Measurements from ENCODE around the gene MAPKBP1.

MAPKBP1 gene

GRCh38 chr15:41798607-41799487 is 24.6 kb downstream of the MAPKBP1 start:
- Histone ChIP-seq H3K27ac (no peak overlapping the region), H3K36me3 (no peaks in the 10 kb centered on the region), H3K4me1 (ENCODE audit: control insufficient read depth in 1 of 2, insufficient read depth in 1 of 2, low read depth in 1 of 2, low read length in 1 of 2) (no peaks in the 10 kb centered on the region)

GRCh38 chr15:41799488-41799805 is 25.2 kb downstream of the MAPKBP1 start:
- no peaks in the 10 kb centered on the region for H3K4me1 ChIP-seq (ENCODE audit: control insufficient read depth in 1 of 2, insufficient read depth in 1 of 2, low read depth in 1 of 2, low read length in 1 of 2)
- H3K36me3 ChIP-seq: no peaks in the 10 kb centered on the region
- no peak overlapping the region for H3K27ac ChIP-seq
- TF ChIP-seq CTCF (IDR thresholded peaks at IDR 0.05): no peak
- no peaks in the 10 kb centered on the region for H3K9me3 ChIP-seq
- H3K4me3 ChIP-seq (ENCODE audit: low read depth in 1 of 2, low read length in 1 of 2): no peak overlapping the region
- no peaks in the 10 kb centered on the region for H3K27me3 ChIP-seq

More at GRCh38 chr15:41798607-41799487, 24.6 kb downstream of the MAPKBP1 start:
- Histone ChIP-seq H3K4me3 (ENCODE audit: low read depth in 1 of 2, low read length in 1 of 2) (no peak overlapping the region), H3K9me3 (no peaks in the 10 kb centered on the region), H3K27me3 (no peaks in the 10 kb centered on the region)
- no peak for TF ChIP-seq CTCF (IDR thresholded peaks at IDR 0.05)

- H3K27ac ChIP-seq: no peak overlapping the region
- H3K36me3 ChIP-seq: no peaks in the 10 kb centered on the region
- H3K9me3 ChIP-seq: no peaks in the 10 kb centered on the region
- H3K4me1 ChIP-seq (ENCODE audit: control insufficient read depth in 1 of 2, insufficient read depth in 1 of 2, low read depth in 1 of 2, low read length in 1 of 2): no peaks in the 10 kb centered on the region
- no peaks in the 10 kb centered on the region for H3K27me3 ChIP-seq
- H3K4me3 ChIP-seq (ENCODE audit: low read depth in 1 of 2, low read length in 1 of 2): no peak overlapping the region
- no peak for TF ChIP-seq CTCF (IDR thresholded peaks at IDR 0.05)
Observed at GRCh38 chr15:41801185-41801584, 26.9 kb downstream of the MAPKBP1 start.

GRCh38 chr15:41801850-41802455 is 27.7 kb downstream of the MAPKBP1 start:
- Histone ChIP-seq H3K36me3 (no peaks in the 10 kb centered on the region), H3K27ac (no peak overlapping the region), H3K4me3 (ENCODE audit: low read depth in 1 of 2, low read length in 1 of 2) (no peak overlapping the region), H3K27me3 (no peaks in the 10 kb centered on the region), H3K9me3 (no peaks in the 10 kb centered on the region), H3K4me1 (ENCODE audit: control insufficient read depth in 1 of 2, insufficient read depth in 1 of 2, low read depth in 1 of 2, low read length in 1 of 2) (no peaks in the 10 kb centered on the region)
- no peak for TF ChIP-seq CTCF (IDR thresholded peaks at IDR 0.05)

DNA sequence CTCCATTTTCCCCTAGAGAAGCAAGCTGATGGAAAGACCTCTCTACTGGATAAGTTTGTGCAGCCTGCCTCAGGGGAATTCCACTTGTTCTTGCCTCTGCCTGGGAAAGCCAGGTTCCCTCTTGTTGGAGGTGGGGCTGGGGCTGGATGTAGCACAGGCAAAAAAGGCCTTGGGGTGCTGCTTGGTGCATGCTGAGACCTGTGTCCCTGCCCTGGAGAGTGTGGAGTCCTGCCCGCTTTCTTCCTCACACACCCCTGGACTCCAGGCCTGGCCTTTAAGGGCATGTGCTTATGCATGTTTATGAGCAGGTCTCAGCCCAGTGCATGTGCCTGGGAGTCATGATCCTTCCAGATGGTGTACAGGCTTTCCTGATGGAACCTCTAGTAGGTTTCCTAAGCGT is 30.1 kb downstream of the MAPKBP1 start:
- H3K4me1 ChIP-seq (ENCODE audit: control insufficient read depth in 1 of 2, insufficient read depth in 1 of 2, low read depth in 1 of 2, low read length in 1 of 2): peaks cover 0 to 3% of the 10 kb centered on the region in 2 experiments

More for the DNA sequence above, 30.1 kb downstream of the MAPKBP1 start:
- Histone ChIP-seq H3K27ac (no peak overlapping the region), H3K9me3 (no peaks in the 10 kb centered on the region), H3K4me3 (ENCODE audit: low read depth in 1 of 2, low read length in 1 of 2) (no peak overlapping the region), H3K27me3 (no peaks in the 10 kb centered on the region), H3K36me3 (no peaks in the 10 kb centered on the region)
- TF ChIP-seq CTCF (IDR thresholded peaks at IDR 0.05): no peak

Data from neutrophil (primary cell).